ENCODE results near the gene XRCC1. TPM values are rescaled to one million over a fixed set of nuclear protein-coding genes. Genes with fewer than 3 reads are reported as not detected.

Gene XRCC1
- total and polyA plus RNA-seq, 2 donors from 2014 or later: 19.3 to 24.5 TPM

DNA sequence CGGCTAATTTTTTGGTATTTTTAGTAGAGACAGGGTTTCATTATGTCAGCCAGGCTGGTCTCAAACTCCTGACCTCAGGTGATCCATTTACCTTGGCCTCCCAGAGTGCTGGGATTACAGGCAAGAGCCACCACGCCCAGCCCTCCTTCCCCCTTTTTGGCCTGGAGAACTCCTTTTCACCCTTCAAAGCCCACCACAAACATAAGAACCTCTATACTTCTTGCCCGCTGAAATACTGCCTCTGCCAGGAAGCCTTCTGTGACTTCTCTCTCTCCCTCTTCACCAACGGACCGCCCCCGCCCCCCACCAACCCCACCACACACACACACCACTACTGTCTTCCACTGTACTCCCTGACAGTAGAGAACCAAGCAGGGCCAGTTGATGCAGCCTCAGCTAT is 41.6 kb upstream of the XRCC1 start:
- Histone ChIP-seq H3K27me3 (ENCODE audit: control insufficient read depth, insufficient read depth, low read length) (no peaks in the 10 kb centered on the region), H3K4me1 (ENCODE audit: control insufficient read depth in 2 of 3, insufficient read depth in 2 of 3, low read depth in 1 of 3, low read length in 3 of 3) (peaks cover 0 to 7% (median 0%) of the 10 kb centered on the region in 3 donors), H3K9ac (ENCODE audit: low read length in 3 of 3) (no peak overlapping the region), H3K27ac (ENCODE audit: low read depth in 2 of 2, low read length in 2 of 2) (no peak overlapping the region), H3K36me3 (ENCODE audit: control insufficient read depth in 2 of 3, insufficient read depth in 3 of 3, low read length in 3 of 3) (peaks cover 0 to 5% (median 3%) of the 10 kb centered on the region in 3 donors), H3K9me3 (ENCODE audit: control insufficient read depth in 2 of 3, insufficient read depth in 1 of 3, low read length in 3 of 3) (no peaks in the 10 kb centered on the region), H3K4me3 (ENCODE audit: low read length in 3 of 3) (no peak overlapping the region)
- intact Hi-C loops (cut with DNase I): no loop called here
- TF ChIP-seq, protein P1, sequence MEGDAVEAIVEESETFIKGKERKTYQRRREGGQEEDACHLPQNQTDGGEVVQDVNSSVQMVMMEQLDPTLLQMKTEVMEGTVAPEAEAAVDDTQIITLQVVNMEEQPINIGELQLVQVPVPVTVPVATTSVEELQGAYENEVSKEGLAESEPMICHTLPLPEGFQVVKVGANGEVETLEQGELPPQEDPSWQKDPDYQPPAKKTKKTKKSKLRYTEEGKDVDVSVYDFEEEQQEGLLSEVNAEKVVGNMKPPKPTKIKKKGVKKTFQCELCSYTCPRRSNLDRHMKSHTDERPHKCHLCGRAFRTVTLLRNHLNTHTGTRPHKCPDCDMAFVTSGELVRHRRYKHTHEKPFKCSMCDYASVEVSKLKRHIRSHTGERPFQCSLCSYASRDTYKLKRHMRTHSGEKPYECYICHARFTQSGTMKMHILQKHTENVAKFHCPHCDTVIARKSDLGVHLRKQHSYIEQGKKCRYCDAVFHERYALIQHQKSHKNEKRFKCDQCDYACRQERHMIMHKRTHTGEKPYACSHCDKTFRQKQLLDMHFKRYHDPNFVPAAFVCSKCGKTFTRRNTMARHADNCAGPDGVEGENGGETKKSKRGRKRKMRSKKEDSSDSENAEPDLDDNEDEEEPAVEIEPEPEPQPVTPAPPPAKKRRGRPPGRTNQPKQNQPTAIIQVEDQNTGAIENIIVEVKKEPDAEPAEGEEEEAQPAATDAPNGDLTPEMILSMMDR (IDR thresholded peaks at IDR 0.05; ENCODE audit: borderline replicate concordance, extremely low read depth, insufficient read depth): no peak
- DNase-seq: no peak
- no peak for FAIRE-seq

GRCh38 chr19:43616306-43616705 is 41.0 kb upstream of the XRCC1 start:
- no peak for FAIRE-seq
- no peaks in the 10 kb centered on the region for H3K27me3 ChIP-seq (ENCODE audit: control insufficient read depth, insufficient read depth, low read length)
- no peak overlapping the region for H3K27ac ChIP-seq (ENCODE audit: low read depth in 2 of 2, low read length in 2 of 2)
- TF ChIP-seq, protein P1 (IDR thresholded peaks at IDR 0.05; ENCODE audit: borderline replicate concordance, extremely low read depth, insufficient read depth): no peak
- intact Hi-C loops (cut with DNase I): no loop called here
- peaks cover 0 to 7% (median 0%) of the 10 kb centered on the region in 3 donors for H3K4me1 ChIP-seq (ENCODE audit: control insufficient read depth in 2 of 3, insufficient read depth in 2 of 3, low read depth in 1 of 3, low read length in 3 of 3)
- H3K36me3 ChIP-seq (ENCODE audit: control insufficient read depth in 2 of 3, insufficient read depth in 3 of 3, low read length in 3 of 3): peaks cover 0 to 9% (median 4%) of the 10 kb centered on the region in 3 donors
- no peaks in the 10 kb centered on the region for H3K9me3 ChIP-seq (ENCODE audit: control insufficient read depth in 2 of 3, insufficient read depth in 1 of 3, low read length in 3 of 3)
- no peak overlapping the region for H3K4me3 ChIP-seq (ENCODE audit: low read length in 3 of 3)
- DNase-seq: no peak
- no peak overlapping the region for H3K9ac ChIP-seq (ENCODE audit: low read length in 3 of 3)

DNA sequence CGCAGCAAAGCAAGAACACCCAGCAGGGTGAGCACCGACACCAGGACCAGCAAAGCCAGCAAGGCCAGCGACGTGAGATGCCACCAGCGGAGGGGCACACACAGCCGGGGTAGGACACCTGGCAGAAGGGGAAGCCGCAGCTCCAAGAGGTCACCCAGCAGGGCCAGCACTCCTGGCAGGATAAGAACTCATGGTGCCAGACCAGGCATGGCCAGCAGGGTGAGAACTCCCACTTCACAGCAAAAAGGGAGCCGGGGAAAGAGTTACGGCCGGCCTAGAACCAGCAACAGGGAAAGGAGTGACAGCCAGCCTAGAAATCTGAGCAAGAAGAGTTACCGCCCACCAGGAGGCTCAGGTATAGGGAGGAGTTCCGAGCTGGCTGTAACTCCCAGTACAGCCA is 37.0 kb upstream of the XRCC1 start:
- Histone ChIP-seq H3K36me3 (ENCODE audit: control insufficient read depth in 2 of 3, insufficient read depth in 3 of 3, low read length in 3 of 3) (peaks cover 0 to 14% (median 4%) of the 10 kb centered on the region in 3 donors), H3K4me1 (ENCODE audit: control insufficient read depth in 2 of 3, insufficient read depth in 2 of 3, low read depth in 1 of 3, low read length in 3 of 3) (no peaks in the 10 kb centered on the region), H3K9me3 (ENCODE audit: control insufficient read depth in 2 of 3, insufficient read depth in 1 of 3, low read length in 3 of 3) (no peaks in the 10 kb centered on the region), H3K27me3 (ENCODE audit: control insufficient read depth, insufficient read depth, low read length) (no peaks in the 10 kb centered on the region), H3K4me3 (ENCODE audit: low read length in 3 of 3) (no peak overlapping the region), H3K27ac (ENCODE audit: low read depth in 2 of 2, low read length in 2 of 2) (no peak overlapping the region), H3K9ac (ENCODE audit: low read length in 3 of 3) (no peak overlapping the region)
- TF ChIP-seq, protein P1 (IDR thresholded peaks at IDR 0.05; ENCODE audit: borderline replicate concordance, extremely low read depth, insufficient read depth): no peak
- DNase-seq (no peak), FAIRE-seq (no peak)
- intact Hi-C loops (cut with DNase I): no loop called here

GRCh38 chr19:43611788-43612187 is 36.5 kb upstream of the XRCC1 start, which contains the start of gene SRRM5:
Gene SRRM5, plus strand, starts transcription at chr19:43612088. Its CDS starts 34 bp downstream, at chr19:43612122.
- DNase-seq (no peak), FAIRE-seq (no peak)
- Histone ChIP-seq H3K4me3 (ENCODE audit: low read length in 3 of 3) (no peak within 1 kb of the TSS), H3K36me3 (ENCODE audit: control insufficient read depth in 2 of 3, insufficient read depth in 3 of 3, low read length in 3 of 3) (peaks cover 0 to 20% (median 6%) of the 10 kb centered on the region in 3 donors), H3K4me1 (ENCODE audit: control insufficient read depth in 2 of 3, insufficient read depth in 2 of 3, low read depth in 1 of 3, low read length in 3 of 3) (no peaks in the 10 kb centered on the region), H3K9me3 (ENCODE audit: control insufficient read depth in 2 of 3, insufficient read depth in 1 of 3, low read length in 3 of 3) (no peaks in the 10 kb centered on the region), H3K27ac (ENCODE audit: low read depth in 2 of 2, low read length in 2 of 2) (no peak within 1 kb of the TSS), H3K27me3 (ENCODE audit: control insufficient read depth, insufficient read depth, low read length) (no peaks in the 10 kb centered on the region), H3K9ac (ENCODE audit: low read length in 3 of 3) (no peak within 1 kb of the TSS)
- intact Hi-C loops (cut with DNase I): no loop called here
- TF ChIP-seq, protein P1 (IDR thresholded peaks at IDR 0.05; ENCODE audit: borderline replicate concordance, extremely low read depth, insufficient read depth): no peak

Measured in kidney (tissue), 14 donors.